Suprapubic skin (tissue), 4 donors: Measurements from ENCODE around the gene NOP14.

Experiments used
- CTCF ChIP-seq, 2 donors: fragments of 200-600 bp in 1 of 2; fragments of 450-650 bp in 1 of 2; sonication (generic) in 1 of 2; IDR thresholded peaks; one replicate each; pipeline ENCODE4 v1.5.1; 2016 to 2019; ENCODE audit warnings: antibody characterized with exemption in 2 of 2, mild to moderate bottlenecking in 1 of 2, moderate library complexity in 1 of 2
- POLR2A ChIP-seq, 2 donors: fragments of 450-650 bp; IDR thresholded peaks; one replicate each; pipeline ENCODE4 v1.6.1; 2017; ENCODE audit warnings: antibody characterized with exemption in 2 of 2, mild to moderate bottlenecking in 2 of 2, moderate library complexity in 2 of 2
- POLR2AphosphoS5 ChIP-seq, 3 donors: sonication (generic); formaldehyde crosslinking; IDR thresholded peaks; one replicate each; pipeline ENCODE4 v1.6.1; 2017; ENCODE audit warnings: antibody characterized with exemption in 3 of 3

GRCh38 chr4:2933566-2934076, 29.6 kb downstream of the NOP14 start:
- TF ChIP-seq CTCF (IDR thresholded peaks at IDR 0.05) (no peak), POLR2AphosphoS5 (IDR thresholded peaks at IDR 0.05) (no peak), POLR2A (IDR thresholded peaks at IDR 0.05) (no peak)
